NCI-H2171 (cell line): ENCODE measurements around the gene CDKL4.
"Not testable (repeated sequence)": the region's sequence is repeated elsewhere in the genome, so short reads cannot be mapped to it uniquely, and the experiment has no call there.

Experiments
- DNase-seq: peaks from one replicate; lab custom pipeline; 2025; lab: John Stamatoyannopoulos, UW

CDKL4 gene

GRCh38 chr2:39142904-39143605, 100.7 kb downstream of the CDKL4 start:
- DNase-seq: no peak

- no peak for DNase-seq
These were observed 102.2 kb downstream of the CDKL4 start for GRCh38 chr2:39141334-39142271.

- not testable (repeated sequence) for DNase-seq
These were observed 102.8 kb downstream of the CDKL4 start for GRCh38 chr2:39140948-39141333.

GRCh38 chr2:39140322-39140847, 103.4 kb downstream of the CDKL4 start:
- no peak for DNase-seq

- DNase-seq: no peak
These were observed 104.1 kb downstream of the CDKL4 start for GRCh38 chr2:39139511-39140237.

GRCh38 chr2:39138837-39139211, 104.9 kb downstream of the CDKL4 start:
- no peak for DNase-seq

- not testable (repeated sequence) for DNase-seq
These were observed 105.5 kb downstream of the CDKL4 start for GRCh38 chr2:39138187-39138836.

GRCh38 chr2:39136799-39137198, 107.0 kb downstream of the CDKL4 start:
- no peak for DNase-seq

- no peak for DNase-seq
These were observed 108.0 kb downstream of the CDKL4 start for GRCh38 chr2:39135690-39136259.

- no peak for DNase-seq
These were observed 110.4 kb downstream of the CDKL4 start for GRCh38 chr2:39133215-39133851.

- DNase-seq: no peak
These were observed 114.8 kb downstream of the CDKL4 start for GRCh38 chr2:39128919-39129391.

GRCh38 chr2:39127973-39128372, 115.8 kb downstream of the CDKL4 start:
- DNase-seq: no peak
